HCT116 (cell line): Measurements from ENCODE around the gene DLL1. TPM values are rescaled to one million over a fixed set of nuclear protein-coding genes. Genes with fewer than 3 reads are reported as not detected.

Experiments used
- ATAC-seq: fragments of 200-7000 bp; cut with Tn5 transposase; 2 replicates; pipeline ENCODE4 v1.9.1; 2020; ENCODE audit warnings: mild to moderate bottlenecking, moderate library complexity
- BruUV-seq: library from RNA; stranded (reverse); fragments of 400-500 nt; replicated peaks from 2 replicates; lab custom pipeline; 2021; lab: Mats Ljungman, UMichigan
- CTCF ChIA-PET: fragments of 300-600 bp; sonication (Branson Sonifier 250); formaldehyde crosslinking; loops from one replicate; lab custom pipeline; 2021; ENCODE audit warnings: antibody characterized with exemption; lab: Charles Lee
- POLR2A ChIA-PET: fragments of 300-600, 350-600 bp; sonication (Branson Sonifier 250); formaldehyde crosslinking; loops from one replicate; lab custom pipeline; 2021; ENCODE audit warnings: antibody characterized with exemption; lab: Charles Lee
- RAD21 ChIA-PET, 2 experiments: fragments of 300-600 bp; sonication (Branson Sonifier 250); formaldehyde crosslinking; loops; one replicate each; lab custom pipeline; 2023; ENCODE audit warnings: low total read pairs in 2 of 2; ENCODE audit not compliant: uncharacterized antibody in 2 of 2, unreplicated experiment in 2 of 2, low non-redundant PET in 1 of 2; lab: Charles Lee
- DNase-seq: peaks from one replicate; pipeline ENCODE4 v3.0.0-alpha.2; 2010; ENCODE audit warnings: low read depth, low spot score
- H2AFZ ChIP-seq: fragments of 200-600 bp; shearing (Covaris generic), sonication (generic); 2 replicates; pipeline ENCODE4 v1.6.1; 2017; ENCODE audit warnings: low read depth, mixed run types, mixed read lengths, antibody characterized with exemption, low read length; ENCODE audit not compliant: poor library complexity, severe bottlenecking
- H3K27ac ChIP-seq: 2 replicates; pipeline ENCODE4 v1.5.1; 2012; ENCODE audit warnings: low read depth, low read length
- H3K27me3 ChIP-seq: fragments of 200-600 bp; sonication (generic); 2 replicates; pipeline ENCODE4 v1.6.1; 2016; ENCODE audit warnings: mixed run types, low read length, mixed read lengths; ENCODE audit not compliant: insufficient read depth
- H3K36me3 ChIP-seq, 2 experiments: fragments of 200-500 bp in 1 of 2; fragments of 200-600 bp in 1 of 2; sonication (Bioruptor generic) in 1 of 2; sonication (generic) in 1 of 2; 2 replicates each; pipeline versions ENCODE4 v1.5.1 to v1.6.1; 2014 to 2016; ENCODE audit warnings: low read length in 2 of 2, inconsistent platforms in 1 of 2, mixed read lengths in 1 of 2, mixed run types in 1 of 2; ENCODE audit not compliant: insufficient read depth in 2 of 2, control insufficient read depth in 1 of 2
- H3K4me1 ChIP-seq, 2 experiments: fragments of 200-600 bp in 1 of 2; sonication (generic) in 1 of 2; 2 replicates each; pipeline versions ENCODE4 v1.5.1 to v1.6.1; 2012 to 2017; ENCODE audit warnings: low read length in 2 of 2, inconsistent platforms in 1 of 2, mild to moderate bottlenecking in 1 of 2, mixed read lengths in 1 of 2, mixed run types in 1 of 2, moderate library complexity in 1 of 2; ENCODE audit not compliant: insufficient read depth in 2 of 2, control insufficient read depth in 1 of 2
- H3K4me2 ChIP-seq: fragments of 200-600 bp; sonication (generic); 2 replicates; pipeline ENCODE4 v1.6.1; 2017; ENCODE audit warnings: mixed run types, low read length, mixed read lengths
- H3K4me3 ChIP-seq, 2 experiments: fragments of 200-600 bp in 1 of 2; sonication (generic) in 1 of 2; replicated peaks in 1 of 2; 2 replicates each; pipeline ENCODE4 v1.5.1; 2011 to 2016; ENCODE audit warnings: low read length in 2 of 2, control low read depth in 1 of 2, low read depth in 1 of 2, mild to moderate bottlenecking in 1 of 2, mixed read lengths in 1 of 2, mixed run types in 1 of 2
- H3K79me2 ChIP-seq: fragments of 200-600 bp; sonication (generic); 2 replicates; pipeline ENCODE4 v1.6.1; 2017; ENCODE audit warnings: mild to moderate bottlenecking, mixed run types, low read length, moderate library complexity, mixed read lengths; ENCODE audit not compliant: insufficient read depth
- H3K9ac ChIP-seq: fragments of 200-600 bp; sonication (generic); 2 replicates; pipeline ENCODE4 v1.6.1; 2016; ENCODE audit warnings: low read length, mixed read lengths
- H3K9me2 ChIP-seq: fragments of 200-600 bp; sonication (generic), shearing (Covaris generic); 2 replicates; pipeline ENCODE4 v1.6.1; 2017; ENCODE audit warnings: mixed run types, mild to moderate bottlenecking, moderate library complexity; ENCODE audit not compliant: insufficient read depth
- H3K9me3 ChIP-seq, 2 experiments: fragments of 200-500 bp in 1 of 2; fragments of 200-600 bp in 1 of 2; sonication (Bioruptor generic) in 1 of 2; sonication (generic) in 1 of 2; 2 replicates each; pipeline ENCODE4 v1.6.1; 2014 to 2017; ENCODE audit warnings: low read length in 2 of 2, mixed read lengths in 2 of 2, inconsistent platforms in 1 of 2, low read depth in 1 of 2, mild to moderate bottlenecking in 1 of 2, mixed run types in 1 of 2, moderate library complexity in 1 of 2; ENCODE audit not compliant: control insufficient read depth in 1 of 2, insufficient read depth in 1 of 2
- H4K20me1 ChIP-seq: fragments of 200-600 bp; sonication (generic), shearing (Covaris generic); 2 replicates; pipeline ENCODE4 v1.6.1; 2017; ENCODE audit warnings: mixed run types, mild to moderate bottlenecking, moderate library complexity; ENCODE audit not compliant: insufficient read depth
- JUND ChIP-seq: IDR thresholded peaks from 2 replicates; pipeline ENCODE4 v1.6.1; 2012
- MAX ChIP-seq: IDR thresholded peaks from 2 replicates; pipeline ENCODE4 v1.6.1; 2012
- POLR2A ChIP-seq: IDR thresholded peaks from 2 replicates; pipeline ENCODE4 v1.7.0; 2011; ENCODE audit warnings: borderline replicate concordance; ENCODE audit not compliant: insufficient read depth, insufficient read length; ENCODE audit errors: extremely low read depth
- POLR2AphosphoS5 ChIP-seq: IDR thresholded peaks from 2 replicates; pipeline ENCODE4 v1.6.1; 2011; ENCODE audit warnings: mild to moderate bottlenecking, low read depth, low read length, moderate library complexity
- REST ChIP-seq: IDR thresholded peaks from 2 replicates; pipeline ENCODE4 v1.6.1; 2012; ENCODE audit warnings: low read depth
- TCF7L2 ChIP-seq: IDR thresholded peaks from 2 replicates; pipeline ENCODE4 v1.7.0; 2011; ENCODE audit warnings: borderline replicate concordance, inconsistent platforms; ENCODE audit not compliant: insufficient read depth, insufficient read length; ENCODE audit errors: extremely low read depth
- ZBTB33 ChIP-seq: IDR thresholded peaks from 2 replicates; pipeline ENCODE4 v1.6.1; 2011; ENCODE audit warnings: mild to moderate bottlenecking, low read length, moderate library complexity; ENCODE audit not compliant: insufficient replicate concordance; ENCODE audit errors: extremely low read depth
- intact Hi-C: fragments of 100-400 bp; cut with micrococcal nuclease; formaldehyde crosslinking; loops from 2 replicates; pipeline ENCODE4 v1.10.0; 2022
- total RNA-seq: library from RNA; stranded (reverse); gene quantifications from one replicate; pipeline ENCODE4 v1.2.1, GENCODE V29; 2021; ENCODE audit not compliant: unreplicated experiment

The DLL1 gene
- total RNA-seq, 1 experiment from 2014 or later: 5.3 TPM

- ATAC-seq (peak; percentile 92), DNase-seq (no peak)
- Histone ChIP-seq H4K20me1 (no peaks in the 10 kb centered on the region), H3K4me1 (peaks cover 0 to 11% of the 10 kb centered on the region in 2 experiments; a peak in 3 of 4 replicates), H3K79me2 (no peaks in the 10 kb centered on the region), H2AFZ (peak overlapping the region; percentile 77), H3K27me3 (no peaks in the 10 kb centered on the region), H3K9me3 (no peaks in the 10 kb centered on the region), H3K9ac (peak overlapping the region; percentile 19; the same call in 1 of the 2 replicates), H3K36me3 (no peaks in the 10 kb centered on the region), H3K9me2 (no peaks in the 10 kb centered on the region), H3K27ac (no peak overlapping the region; the same call in 1 of the 2 replicates), H3K4me2 (peak overlapping the region; percentile 65), H3K4me3 (peak overlapping the region; percentile 11 to 36; a peak in 3 of 4 replicates)
- ChIA-PET CTCF (no interaction called here), RAD21 (no interaction called here), POLR2A (no interaction called here)
- TF ChIP-seq REST: no peak
- no peak for TF ChIP-seq POLR2AphosphoS5
- TF ChIP-seq TCF7L2: peak; percentile 34
- no peak for TF ChIP-seq JUND
- no peak for TF ChIP-seq MAX
- TF ChIP-seq ZBTB33: no peak
- TF ChIP-seq POLR2A: peak; percentile 73
- no TSS peak for BruUV-seq
- intact Hi-C loops: no loop called here
Measured at GRCh38 chr6:170279977-170280688, 10.7 kb downstream of the DLL1 start.
